ENCODE data around the gene DAB2IP.

DAB2IP gene

GRCh38 chr9:121812159-121812735 is 160.8 kb downstream of the DAB2IP start:
- Histone ChIP-seq H4K20me1 (ENCODE audit: insufficient read depth, low read length) (no peaks in the 10 kb centered on the region), H3K9me3 (ENCODE audit: low read length) (no peaks in the 10 kb centered on the region), H3K27ac (ENCODE audit: low read depth, low read length, poor library complexity, severe bottlenecking) (no peak overlapping the region), H3K4me2 (ENCODE audit: low read length) (no peak overlapping the region), H3K27me3 (ENCODE audit: insufficient read depth, low read length) (no peaks in the 10 kb centered on the region), H3K4me3 (ENCODE audit: low read depth, low read length, poor library complexity, severe bottlenecking) (no peak overlapping the region), H3K79me2 (ENCODE audit: insufficient read depth, low read length) (no peaks in the 10 kb centered on the region), H3K9ac (ENCODE audit: low read length) (no peak overlapping the region), H2AFZ (ENCODE audit: low read length) (no peak overlapping the region), H3K4me1 (ENCODE audit: insufficient read depth, low read length, severe bottlenecking) (no peaks in the 10 kb centered on the region), H3K36me3 (ENCODE audit: insufficient read depth, low read length) (no peaks in the 10 kb centered on the region), H3F3A (ENCODE audit: insufficient read depth, low read length) (no peaks in the 10 kb centered on the region), H3K9me2 (ENCODE audit: low read depth, low read length) (no peaks in the 10 kb centered on the region)
- TF ChIP-seq CTCF (IDR thresholded peaks at IDR 0.05; ENCODE audit: low read length) (no peak), EZH2 (IDR thresholded peaks at IDR 0.05; ENCODE audit: borderline replicate concordance, low read length) (no peak)

- Histone ChIP-seq H3K4me2 (ENCODE audit: low read length) (no peak overlapping the region), H3K27ac (ENCODE audit: low read depth, low read length, poor library complexity, severe bottlenecking) (no peak overlapping the region), H3K4me3 (ENCODE audit: low read depth, low read length, poor library complexity, severe bottlenecking) (no peak overlapping the region), H3K9ac (ENCODE audit: low read length) (no peak overlapping the region), H3K36me3 (ENCODE audit: insufficient read depth, low read length) (no peaks in the 10 kb centered on the region), H3K9me2 (ENCODE audit: low read depth, low read length) (no peaks in the 10 kb centered on the region), H4K20me1 (ENCODE audit: insufficient read depth, low read length) (no peaks in the 10 kb centered on the region), H2AFZ (ENCODE audit: low read length) (no peak overlapping the region), H3K4me1 (ENCODE audit: insufficient read depth, low read length, severe bottlenecking) (no peaks in the 10 kb centered on the region), H3F3A (ENCODE audit: insufficient read depth, low read length) (no peaks in the 10 kb centered on the region), H3K27me3 (ENCODE audit: insufficient read depth, low read length) (no peaks in the 10 kb centered on the region), H3K9me3 (ENCODE audit: low read length) (no peaks in the 10 kb centered on the region), H3K79me2 (ENCODE audit: insufficient read depth, low read length) (no peaks in the 10 kb centered on the region)
- TF ChIP-seq EZH2 (IDR thresholded peaks at IDR 0.05; ENCODE audit: borderline replicate concordance, low read length) (no peak), CTCF (IDR thresholded peaks at IDR 0.05; ENCODE audit: low read length) (no peak)
Observed at GRCh38 chr9:121813519-121814210, 162.2 kb downstream of the DAB2IP start.

GRCh38 chr9:121814594-121814993 is 163.2 kb downstream of the DAB2IP start:
- Histone ChIP-seq H4K20me1 (ENCODE audit: insufficient read depth, low read length) (no peaks in the 10 kb centered on the region), H3K4me1 (ENCODE audit: insufficient read depth, low read length, severe bottlenecking) (peaks cover 6% of the 10 kb centered on the region), H3K9me2 (ENCODE audit: low read depth, low read length) (no peaks in the 10 kb centered on the region), H2AFZ (ENCODE audit: low read length) (no peak overlapping the region), H3K27ac (ENCODE audit: low read depth, low read length, poor library complexity, severe bottlenecking) (no peak overlapping the region), H3K9ac (ENCODE audit: low read length) (no peak overlapping the region), H3K4me3 (ENCODE audit: low read depth, low read length, poor library complexity, severe bottlenecking) (no peak overlapping the region), H3K27me3 (ENCODE audit: insufficient read depth, low read length) (no peaks in the 10 kb centered on the region), H3K36me3 (ENCODE audit: insufficient read depth, low read length) (no peaks in the 10 kb centered on the region), H3K4me2 (ENCODE audit: low read length) (no peak overlapping the region), H3K9me3 (ENCODE audit: low read length) (no peaks in the 10 kb centered on the region), H3F3A (ENCODE audit: insufficient read depth, low read length) (no peaks in the 10 kb centered on the region), H3K79me2 (ENCODE audit: insufficient read depth, low read length) (no peaks in the 10 kb centered on the region)
- TF ChIP-seq CTCF (IDR thresholded peaks at IDR 0.05; ENCODE audit: low read length) = no peak
- TF ChIP-seq EZH2 (IDR thresholded peaks at IDR 0.05; ENCODE audit: borderline replicate concordance, low read length) = no peak

Data from OCI-LY1 (cell line).